K562 (cell line): ENCODE data around the gene MBNL1. TPM values are rescaled to one million over a fixed set of nuclear protein-coding genes. Genes with fewer than 3 reads are reported as not detected.

Source experiments
- ATAC-seq: fragments of 200-7000 bp; cut with Tn5 transposase; 3 replicates; pipeline ENCODE4 v1.9.1; 2020; ENCODE audit warnings: moderate library complexity
- BruUV-seq: library from RNA; stranded (reverse); fragments of 400-500 nt; replicated peaks from 2 replicates; lab custom pipeline; 2021; lab: Mats Ljungman, UMichigan
- CTCF ChIA-PET: fragments of 300-600 bp; formaldehyde crosslinking; extraction: SDS; loops from one replicate; lab custom pipeline; 2021; ENCODE audit warnings: low intra/inter-chr PET ratio; lab: Yijun Ruan, JAX
- POLR2A ChIA-PET: fragments of 300-600, 350-650 bp; sonication (Branson Sonifier 250); formaldehyde crosslinking; extraction: SDS; loops from one replicate; lab custom pipeline; 2021; ENCODE audit warnings: antibody characterized with exemption, inconsistent platforms; lab: Yijun Ruan, JAX
- DNase-seq, 4 experiments: peaks; one replicate each; pipeline versions ENCODE4 v3.0.0 to v3.0.0-alpha.2; 2011 to 2018; ENCODE audit warnings: low spot score in 3 of 4, mixed read lengths in 3 of 4; ENCODE audit errors: extremely low read depth in 1 of 4
- FAIRE-seq: peaks from 2 replicates; lab custom pipeline; 2011; peaks lifted over from hg19 to GRCh38; lab: Jason Lieb, UNC
- H2AFZ ChIP-seq: 2 replicates; pipeline ENCODE4 v1.6.0; 2011; ENCODE audit warnings: low read depth, low read length, control low read depth, inconsistent platforms
- H3K27ac ChIP-seq: fragments of 200-600 bp; 3 replicates; pipeline ENCODE4 v1.8.0; 2011; ENCODE audit warnings: low read depth, mild to moderate bottlenecking, control low read depth, inconsistent platforms, low read length, moderate library complexity, mixed read lengths; ENCODE audit errors: extremely low read depth
- H3K27me3 ChIP-seq, 2 experiments: fragments of 300-600 bp in 1 of 2; 2 replicates in 1 of 2; 3 replicates in 1 of 2; pipeline versions ENCODE4 v1.6.0 to v1.8.0; 2011; ENCODE audit warnings: inconsistent platforms in 2 of 2, low read length in 2 of 2, mild to moderate bottlenecking in 1 of 2, mixed read lengths in 1 of 2, moderate library complexity in 1 of 2; ENCODE audit not compliant: control insufficient read depth in 2 of 2, insufficient read depth in 2 of 2
- H3K36me3 ChIP-seq: fragments of 300-600 bp; 3 replicates; pipeline ENCODE4 v1.8.0; 2011; ENCODE audit warnings: mild to moderate bottlenecking, low read length, inconsistent platforms; ENCODE audit not compliant: control insufficient read depth, insufficient read depth
- H3K4me1 ChIP-seq, 2 experiments: fragments of 200-600 bp in 1 of 2; replicated peaks in 1 of 2; 2 replicates in 1 of 2; 3 replicates in 1 of 2; pipeline versions ENCODE4 v1.5.1 to v1.8.0; 2011; ENCODE audit warnings: inconsistent platforms in 2 of 2, low read length in 2 of 2, mild to moderate bottlenecking in 1 of 2, mixed read lengths in 1 of 2, moderate library complexity in 1 of 2; ENCODE audit not compliant: control insufficient read depth in 2 of 2, insufficient read depth in 2 of 2
- H3K4me2 ChIP-seq: 2 replicates; pipeline ENCODE4 v1.6.1; 2011; ENCODE audit warnings: low read length, control low read depth, inconsistent platforms, mixed read lengths; ENCODE audit not compliant: insufficient read depth
- H3K4me3 ChIP-seq: fragments of 200-600 bp; sonication (generic), shearing (Covaris generic); 2 replicates; pipeline ENCODE4 v1.5.1; 2016; ENCODE audit warnings: control low read depth, inconsistent platforms
- H3K79me2 ChIP-seq: fragments of 200-600 bp; 3 replicates; pipeline ENCODE4 v1.8.0; 2011; ENCODE audit warnings: low read length, inconsistent platforms; ENCODE audit not compliant: control insufficient read depth, insufficient read depth
- H3K9ac ChIP-seq, 2 experiments: 2 replicates each; pipeline versions ENCODE4 v1.6.0 to v1.6.1; 2011; ENCODE audit warnings: low read depth in 2 of 2, low read length in 2 of 2, control low read depth in 1 of 2, inconsistent platforms in 1 of 2, mild to moderate bottlenecking in 1 of 2, mixed read lengths in 1 of 2; ENCODE audit not compliant: insufficient read depth in 1 of 2
- H3K9me1 ChIP-seq: one replicate; pipeline ENCODE4 v1.6.0; 2011; ENCODE audit warnings: inconsistent platforms, mild to moderate bottlenecking, low read length, moderate library complexity; ENCODE audit not compliant: control insufficient read depth, insufficient read depth
- H3K9me3 ChIP-seq: replicated peaks from 2 replicates; pipeline ENCODE4 v1.5.1; 2011; ENCODE audit warnings: low read depth, low read length, inconsistent platforms; ENCODE audit not compliant: control insufficient read depth, insufficient read depth
- H4K20me1 ChIP-seq: replicated peaks from 2 replicates; pipeline ENCODE4 v1.6.1; 2011; ENCODE audit warnings: low read length, inconsistent platforms, mixed read lengths; ENCODE audit not compliant: control insufficient read depth, insufficient read depth
- ATF7 ChIP-seq: fragments of 450-650 bp; IDR thresholded peaks from 2 replicates; pipeline ENCODE4 v1.7.1; 2014; ENCODE audit warnings: mild to moderate bottlenecking, moderate library complexity
- C11orf30 ChIP-seq: fragments of 450-650 bp; IDR thresholded peaks from 2 replicates; pipeline ENCODE4 v1.6.1; 2016; ENCODE audit warnings: low read depth, mild to moderate bottlenecking
- CBFA2T2 ChIP-seq: fragments of 450-650 bp; conservative IDR thresholded peaks from 2 replicates; pipeline ENCODE4 v1.6.1; 2017; ENCODE audit warnings: mild to moderate bottlenecking
- CBX1 ChIP-seq: sonication (generic); IDR thresholded peaks from 2 replicates; pipeline ENCODE4 v1.6.1; 2016; ENCODE audit warnings: antibody characterized with exemption, low read depth, mild to moderate bottlenecking
- DPF2 ChIP-seq: fragments of 450-650 bp; IDR thresholded peaks from 2 replicates; pipeline ENCODE4 v1.6.1; 2016
- ELK3 ChIP-seq: fragments of 450-650 bp; formaldehyde crosslinking; IDR thresholded peaks from 2 replicates; pipeline ENCODE4 v1.4.0; 2020; ENCODE audit warnings: mild to moderate bottlenecking
- ETV6 ChIP-seq, 3 experiments: fragments of 150-350 bp in 1 of 3; sonication (generic) in 1 of 3; formaldehyde crosslinking in 1 of 3; IDR thresholded peaks; 2 replicates each; pipeline versions ENCODE4 v1.6.1 to v1.8.0; 2014 to 2022; ENCODE audit warnings: borderline replicate concordance in 2 of 3, low read depth in 2 of 3, antibody characterized with exemption in 1 of 3, low read length in 1 of 3, mild to moderate bottlenecking in 1 of 3, missing genetic modification reagents in 1 of 3
- FIP1L1 ChIP-seq: fragments of 200-400 bp; formaldehyde crosslinking; IDR thresholded peaks from 2 replicates; pipeline ENCODE4 v1.6.1; 2018; ENCODE audit warnings: mild to moderate bottlenecking, low read depth, low read length; ENCODE audit not compliant: poor library complexity, severe bottlenecking
- FOSL1 ChIP-seq: fragments of 200-800 bp; sonication (Bioruptor generic); conservative IDR thresholded peaks from 2 replicates; pipeline ENCODE4 v1.6.1; 2016; ENCODE audit warnings: missing genetic modification characterization, missing compliant biosample characterization
- GATAD2B ChIP-seq: fragments of 450-650 bp; IDR thresholded peaks from 2 replicates; pipeline ENCODE4 v1.6.1; 2017; ENCODE audit warnings: mild to moderate bottlenecking, borderline replicate concordance
- JUND ChIP-seq, 2 experiments: IDR thresholded peaks; 2 replicates in 1 of 2; 3 replicates in 1 of 2; pipeline ENCODE4 v1.6.1; 2011; ENCODE audit warnings: borderline replicate concordance in 2 of 2, low read depth in 2 of 2, low read length in 2 of 2, improper control_type of control experiment in 1 of 2, missing biosample characterization in 1 of 2, missing genetic modification characterization in 1 of 2, missing genetic modification reagents in 1 of 2
- KLF13 ChIP-seq: fragments of 450-650 bp; IDR thresholded peaks from 2 replicates; pipeline ENCODE4 v1.6.1; 2016; ENCODE audit warnings: missing genetic modification characterization, low read depth, mild to moderate bottlenecking, missing compliant biosample characterization, moderate library complexity, borderline replicate concordance
- NBN ChIP-seq: fragments of 450-650 bp; IDR thresholded peaks from 2 replicates; pipeline ENCODE4 v1.6.1; 2016; ENCODE audit warnings: low read depth, mild to moderate bottlenecking
- PCBP1 ChIP-seq: fragments of 200-400 bp; formaldehyde crosslinking; IDR thresholded peaks from 2 replicates; pipeline ENCODE4 v1.6.1; 2018; ENCODE audit warnings: mild to moderate bottlenecking, low read depth, low read length; ENCODE audit not compliant: poor library complexity, severe bottlenecking
- STAT5A ChIP-seq: IDR thresholded peaks from 2 replicates; pipeline ENCODE4 v1.6.1; 2012; ENCODE audit warnings: low read length, inconsistent platforms, borderline replicate concordance
- TBP ChIP-seq: optimal IDR thresholded peaks from 2 replicates; pipeline ENCODE3; 2011; ENCODE audit warnings: low read depth, low read length, improper control_type of control experiment
- ZEB2 ChIP-seq: fragments of 450-650 bp; IDR thresholded peaks from 2 replicates; pipeline ENCODE4 v1.6.1; 2016
- ZNF384 ChIP-seq: IDR thresholded peaks from 2 replicates; pipeline ENCODE4 v1.6.1; 2012; ENCODE audit warnings: low read depth, low read length, improper control_type of control experiment
- WGBS: fragments of 100-300 bp; shearing (Covaris generic); methylation state at CpG from one replicate; pipeline ENCODE4 v1.1.6; 2016; ENCODE audit warnings: low coverage, mixed read lengths; ENCODE audit not compliant: insufficient coverage; ENCODE audit errors: missing lambda C conversion rate; 5-methylcytosine and 5-hydroxymethylcytosine counted together
- in situ Hi-C: fragments of 300-500 bp; cut with MboI; formaldehyde crosslinking; loops from 4 replicates; pipeline ENCODE4 v1.15.0; 2018; ENCODE audit warnings: inconsistent platforms, mixed read lengths
- intact Hi-C: fragments of 100-400 bp; cut with micrococcal nuclease; formaldehyde crosslinking; loops from 2 replicates; pipeline ENCODE4 v1.14.2; 2022
- polyA plus RNA-seq, 8 experiments: library from polyadenylated mRNA; depleted of rRNA in 4 of 8; stranded (reverse) in 5 of 8; unstranded in 3 of 8; fragments of >200 nt; fragmentation: Nextera tagmentation in 2 of 8; fragmentation: Illumina TruSeq in 1 of 8; extraction: Ambion mirVana in 2 of 8; extraction: Trizol in 1 of 8; gene quantifications; 2 replicates each; pipeline versions ENCODE4 v1.2.1 to v1.2.3, GENCODE V29; 2011 to 2014; ENCODE audit warnings: inconsistent platforms in 1 of 8, missing spikeins in 1 of 8
- total RNA-seq, 7 experiments: library from RNA; depleted of rRNA in 6 of 7; stranded (reverse); fragments of >200 nt in 6 of 7; fragmentation: Illumina TruSeq in 2 of 7; extraction: Trizol in 2 of 7; gene quantifications; 2 replicates each; pipeline versions ENCODE4 v1.2.1 to v1.2.3, GENCODE V29; 2011 to 2021; ENCODE audit warnings: low replicate concordance in 1 of 7
- TF ChIP-seq, protein P1 (sequence below): fragments of 450-650 bp; formaldehyde crosslinking; IDR thresholded peaks from 2 replicates; pipeline ENCODE4 v1.4.0; 2020; ENCODE audit warnings: mild to moderate bottlenecking, mixed read lengths

Gene MBNL1
- total and polyA plus RNA-seq, 9 of the 15 experiments (the other 6 are each of a cell fraction or from before 2014, with no cell fraction given), result 70.3 to 243 (median 220) TPM

DNA sequence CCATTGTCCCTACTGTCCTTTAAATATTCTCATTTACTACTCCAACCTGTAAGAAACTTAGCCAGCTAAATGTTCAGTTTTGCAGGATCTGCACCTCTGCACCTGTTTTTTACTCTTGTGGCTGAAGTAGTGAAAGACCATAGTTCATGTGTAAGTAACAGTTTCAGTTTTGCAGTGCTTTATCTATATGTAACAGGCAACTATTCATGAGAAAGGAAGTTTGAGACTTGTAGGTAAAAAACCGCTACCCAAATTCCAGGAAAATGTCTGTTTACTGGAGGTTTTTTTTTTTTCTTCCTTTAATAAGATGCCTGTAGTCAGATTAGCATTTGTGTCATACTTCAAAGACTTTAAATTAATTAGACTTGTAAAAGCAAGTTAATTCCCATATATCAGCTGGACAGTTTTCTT, 25.4 kb upstream of the MBNL1 start:
- peak; percentile 76 for ATAC-seq
- peak overlapping the region; percentile 42 for H3K4me3 ChIP-seq
- TF ChIP-seq, protein P1, sequence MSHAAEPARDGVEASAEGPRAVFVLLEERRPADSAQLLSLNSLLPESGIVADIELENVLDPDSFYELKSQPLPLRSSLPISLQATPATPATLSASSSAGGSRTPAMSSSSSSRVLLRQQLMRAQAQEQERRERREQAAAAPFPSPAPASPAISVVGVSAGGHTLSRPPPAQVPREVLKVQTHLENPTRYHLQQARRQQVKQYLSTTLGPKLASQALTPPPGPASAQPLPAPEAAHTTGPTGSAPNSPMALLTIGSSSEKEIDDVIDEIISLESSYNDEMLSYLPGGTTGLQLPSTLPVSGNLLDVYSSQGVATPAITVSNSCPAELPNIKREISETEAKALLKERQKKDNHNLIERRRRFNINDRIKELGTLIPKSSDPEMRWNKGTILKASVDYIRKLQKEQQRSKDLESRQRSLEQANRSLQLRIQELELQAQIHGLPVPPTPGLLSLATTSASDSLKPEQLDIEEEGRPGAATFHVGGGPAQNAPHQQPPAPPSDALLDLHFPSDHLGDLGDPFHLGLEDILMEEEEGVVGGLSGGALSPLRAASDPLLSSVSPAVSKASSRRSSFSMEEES (CRISPR knock-in tag), result no peak
- peak; percentile 67 for TF ChIP-seq NBN
- no peak for TF ChIP-seq CBX1
- TF ChIP-seq FOSL1 (tag), result peak; percentile 68
- peak; percentile 83 for TF ChIP-seq ZEB2
- no peak for TF ChIP-seq PCBP1
- TF ChIP-seq C11orf30, result no peak
- peak; percentile 84 for TF ChIP-seq CBFA2T2
- TF ChIP-seq STAT5A, result peak; percentile 94
- no peak for TF ChIP-seq FIP1L1
- no peak for TF ChIP-seq ELK3 (CRISPR knock-in tag)
- TF ChIP-seq JUND (IDR thresholded peaks at IDR 0.05; ENCODE audit: borderline replicate concordance, low read depth, low read length), result peak; percentile 61; the same call in 1 of the 2 replicates
- peak; percentile 5; the same call in 1 of the 3 replicates for TF ChIP-seq JUND (tag; IDR thresholded peaks at IDR 0.05; ENCODE audit: borderline replicate concordance, low read depth, low read length)
- peak in 1 of 2 experiments; percentile 68; a peak in 1 of 4 replicates for TF ChIP-seq ETV6 (IDR thresholded peaks at IDR 0.05; ENCODE audit: borderline replicate concordance in 1 of 2, low read depth in 2 of 2, low read length in 1 of 2)
- no peak for TF ChIP-seq ETV6 (CRISPR knock-in tag; IDR thresholded peaks at IDR 0.05; ENCODE audit: borderline replicate concordance)
- peak; percentile 81 for TF ChIP-seq DPF2
- 0 out of 2 replicates have a peak, but pooled peaks have one; percentile 47 for TF ChIP-seq GATAD2B
- peak; percentile 39 for TF ChIP-seq TBP
- TF ChIP-seq KLF13 (tag), result no peak
- peak; percentile 91 for TF ChIP-seq ZNF384
- 0 out of 2 replicates have a peak, but pooled peaks have one; percentile 10 for TF ChIP-seq ATF7

More for the DNA sequence above, 25.4 kb upstream of the MBNL1 start:
- Histone ChIP-seq H3K36me3 (no peaks in the 10 kb centered on the region), H3K79me2 (peaks cover 64% of the 10 kb centered on the region), H4K20me1 (no peaks in the 10 kb centered on the region), H3K4me1 (peaks cover 13 to 32% of the 10 kb centered on the region in 2 experiments), H3K4me2 (peak overlapping the region; percentile 77), H3K27ac (peak overlapping the region; percentile 92), H3K9me1 (no peaks in the 10 kb centered on the region), H3K9me3 (no peaks in the 10 kb centered on the region), H3K27me3 (no peaks in the 10 kb centered on the region), H3K9ac (peak overlapping the region in 1 of 2 experiments; percentile 82; a peak in 2 of 4 replicates), H2AFZ (peak overlapping the region; percentile 84)
- WGBS, result 8% methylated on average over 1 of the region's 1 CpG
- BruUV-seq, result no TSS peak
- DNase-seq, result peak; percentile 48 to 86 (median 65)
- FAIRE-seq, result peak; percentile 75
- intact Hi-C loops (loop anchor here (1.0 to 10.0 kb wide), 4 partner anchors 39 to 169 kb away; no protein-coding TSS in a partner anchor), in situ Hi-C loops (no loop called here)
- ChIA-PET POLR2A (interaction anchor here (0.7 to 4.1 kb wide), 13 partner anchors 10 to 134 kb away, joined by 3 to 35 read pairs (median 5); partner anchors contain the start of gene MBNL1), CTCF (no interaction called here)
